BE2C (cell line): ENCODE measurements around the gene CACNA1D.

Source experiments
- DNase-seq: peaks from one replicate; pipeline ENCODE4 v3.0.0-alpha.2; 2020
- H3K27me3 ChIP-seq: fragments of 250-450 bp; sonication (Bioruptor Pico); 2 replicates; pipeline ENCODE4 v1.5.1; 2020; ENCODE audit warnings: mild to moderate bottlenecking
- H3K36me3 ChIP-seq: fragments of 250-450 bp; sonication (Bioruptor Pico); 2 replicates; pipeline ENCODE4 v1.5.1; 2020; ENCODE audit warnings: mild to moderate bottlenecking
- H3K4me1 ChIP-seq: fragments of 250-450 bp; sonication (Bioruptor Pico); 2 replicates; pipeline ENCODE4 v1.5.1; 2020
- H3K4me3 ChIP-seq: 2 replicates; pipeline ENCODE4 v1.5.1; 2011; ENCODE audit warnings: low read depth, low read length
- H3K9me3 ChIP-seq: fragments of 250-450 bp; sonication (Bioruptor Pico); 2 replicates; pipeline ENCODE4 v1.5.1; 2020
- CTCF ChIP-seq: IDR thresholded peaks from 2 replicates; pipeline ENCODE4 v1.5.1; 2012; ENCODE audit warnings: mild to moderate bottlenecking, low read depth, low read length

Gene CACNA1D

GRCh38 chr3:53589201-53589600, 94.8 kb downstream of the CACNA1D start:
- TF ChIP-seq CTCF: no peak
- no peaks in the 10 kb centered on the region for H3K9me3 ChIP-seq
- no peaks in the 10 kb centered on the region for H3K36me3 ChIP-seq
- no peaks in the 10 kb centered on the region for H3K4me1 ChIP-seq
- no peaks in the 10 kb centered on the region for H3K27me3 ChIP-seq
- no peak overlapping the region for H3K4me3 ChIP-seq
- DNase-seq: no peak

GRCh38 chr3:53589806-53590205, 95.4 kb downstream of the CACNA1D start:
- Histone ChIP-seq H3K36me3 (no peaks in the 10 kb centered on the region), H3K9me3 (no peaks in the 10 kb centered on the region), H3K27me3 (no peaks in the 10 kb centered on the region), H3K4me1 (no peaks in the 10 kb centered on the region), H3K4me3 (no peak overlapping the region)
- no peak for DNase-seq
- TF ChIP-seq CTCF: no peak

- no peak overlapping the region for H3K4me3 ChIP-seq
- H3K27me3 ChIP-seq: no peaks in the 10 kb centered on the region
- no peak for TF ChIP-seq CTCF
- no peaks in the 10 kb centered on the region for H3K36me3 ChIP-seq
- H3K9me3 ChIP-seq: no peaks in the 10 kb centered on the region
- H3K4me1 ChIP-seq: no peaks in the 10 kb centered on the region
- DNase-seq: no peak
These were observed 96.2 kb downstream of the CACNA1D start for GRCh38 chr3:53590606-53591005.

- no peaks in the 10 kb centered on the region for H3K4me1 ChIP-seq
- H3K36me3 ChIP-seq: no peaks in the 10 kb centered on the region
- no peak overlapping the region for H3K4me3 ChIP-seq
- no peak for TF ChIP-seq CTCF
- no peak for DNase-seq
- no peaks in the 10 kb centered on the region for H3K9me3 ChIP-seq
- no peaks in the 10 kb centered on the region for H3K27me3 ChIP-seq
These were observed 97.2 kb downstream of the CACNA1D start for GRCh38 chr3:53591646-53592045.

- Histone ChIP-seq H3K4me1 (no peaks in the 10 kb centered on the region), H3K36me3 (no peaks in the 10 kb centered on the region), H3K4me3 (no peak overlapping the region), H3K27me3 (no peaks in the 10 kb centered on the region), H3K9me3 (no peaks in the 10 kb centered on the region)
- DNase-seq: no peak
- no peak for TF ChIP-seq CTCF
These were observed 98.5 kb downstream of the CACNA1D start for GRCh38 chr3:53592862-53593261.

GRCh38 chr3:53593611-53594010, 99.2 kb downstream of the CACNA1D start:
- TF ChIP-seq CTCF: no peak
- Histone ChIP-seq H3K27me3 (no peaks in the 10 kb centered on the region), H3K36me3 (no peaks in the 10 kb centered on the region), H3K4me1 (no peaks in the 10 kb centered on the region), H3K4me3 (no peak overlapping the region), H3K9me3 (no peaks in the 10 kb centered on the region)
- DNase-seq: no peak
